ENCODE results near the gene ZNF397.

ZNF397 gene

GRCh38 chr18:35246831-35247230 lies 6.0 kb downstream of the ZNF397 start:
- no peak for DNase-seq (ENCODE audit: low spot score)

- DNase-seq (ENCODE audit: low spot score), result no peak
These were observed 6.8 kb downstream of the ZNF397 start for GRCh38 chr18:35247412-35248249.

GRCh38 chr18:35248429-35248828 lies 7.6 kb downstream of the ZNF397 start:
- no peak for DNase-seq (ENCODE audit: low spot score)

GRCh38 chr18:35252466-35252865 lies 11.6 kb downstream of the ZNF397 start:
- no peak for DNase-seq (ENCODE audit: low spot score)

GRCh38 chr18:35253655-35254287 lies 12.9 kb downstream of the ZNF397 start:
- no peak for DNase-seq (ENCODE audit: low spot score)

- no peak for DNase-seq (ENCODE audit: low spot score)
These were observed 16.1 kb downstream of the ZNF397 start for GRCh38 chr18:35256947-35257346.

GRCh38 chr18:35264409-35264808 lies 23.6 kb downstream of the ZNF397 start:
- DNase-seq (ENCODE audit: low spot score), result no peak

GRCh38 chr18:35267161-35267651 lies 26.4 kb downstream of the ZNF397 start:
- DNase-seq (ENCODE audit: low spot score), result no peak

- DNase-seq (ENCODE audit: low spot score), result no peak
These were observed 27.0 kb downstream of the ZNF397 start for GRCh38 chr18:35267809-35268208.

- DNase-seq (ENCODE audit: low spot score), result no peak
These were observed 28.0 kb downstream of the ZNF397 start for GRCh38 chr18:35268821-35269220.

GRCh38 chr18:35271656-35272055 lies 30.8 kb downstream of the ZNF397 start:
- DNase-seq (ENCODE audit: low spot score), result no peak

GRCh38 chr18:35276267-35276666 lies 35.4 kb downstream of the ZNF397 start:
- DNase-seq (ENCODE audit: low spot score), result no peak

DNA sequence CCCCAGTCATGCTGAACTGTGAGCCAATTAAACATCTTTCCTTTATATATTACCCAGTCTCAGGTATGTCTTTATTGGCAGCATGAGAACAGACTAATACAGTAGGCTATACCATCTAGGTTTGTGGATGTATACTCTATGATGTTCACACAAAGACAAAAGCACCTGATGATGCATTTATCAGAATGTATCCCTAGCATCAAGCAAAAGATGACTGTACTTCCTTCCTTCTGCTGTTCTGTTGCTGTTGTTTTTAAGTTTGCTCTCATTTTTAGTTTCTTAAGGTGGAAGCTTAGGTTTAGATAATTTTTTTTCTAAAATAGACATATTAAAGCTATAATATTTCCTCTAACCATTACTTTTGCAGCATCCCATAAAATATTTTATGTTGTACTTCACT lies 36.8 kb downstream of the ZNF397 start:
- DNase-seq (ENCODE audit: low spot score), result no peak

DNA sequence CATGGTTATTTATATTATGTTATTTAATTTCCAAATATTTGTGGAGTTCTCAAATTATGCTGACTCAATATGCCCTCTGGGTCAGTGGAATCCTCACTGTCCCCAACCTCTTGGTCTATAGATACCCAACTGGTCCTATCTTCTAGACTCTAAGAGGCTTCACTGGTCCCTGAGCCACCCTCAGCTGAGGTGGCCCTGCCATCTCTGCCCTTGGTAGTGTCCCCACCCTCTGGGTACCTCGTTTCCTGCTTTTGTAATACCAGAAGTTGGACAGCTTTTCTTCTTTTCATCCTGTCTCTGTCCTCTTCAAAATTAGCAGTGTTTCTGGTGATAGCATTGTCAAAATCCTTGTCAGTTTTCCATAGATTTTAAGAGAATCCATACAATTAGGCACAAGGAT lies 37.3 kb downstream of the ZNF397 start:
- no peak for DNase-seq (ENCODE audit: low spot score)

- DNase-seq (ENCODE audit: low spot score), result no peak
These were observed 38.1 kb downstream of the ZNF397 start for GRCh38 chr18:35278969-35279368.

GRCh38 chr18:35282353-35282752 lies 41.5 kb downstream of the ZNF397 start:
- peak; percentile 90 for DNase-seq (ENCODE audit: low spot score)

DNA sequence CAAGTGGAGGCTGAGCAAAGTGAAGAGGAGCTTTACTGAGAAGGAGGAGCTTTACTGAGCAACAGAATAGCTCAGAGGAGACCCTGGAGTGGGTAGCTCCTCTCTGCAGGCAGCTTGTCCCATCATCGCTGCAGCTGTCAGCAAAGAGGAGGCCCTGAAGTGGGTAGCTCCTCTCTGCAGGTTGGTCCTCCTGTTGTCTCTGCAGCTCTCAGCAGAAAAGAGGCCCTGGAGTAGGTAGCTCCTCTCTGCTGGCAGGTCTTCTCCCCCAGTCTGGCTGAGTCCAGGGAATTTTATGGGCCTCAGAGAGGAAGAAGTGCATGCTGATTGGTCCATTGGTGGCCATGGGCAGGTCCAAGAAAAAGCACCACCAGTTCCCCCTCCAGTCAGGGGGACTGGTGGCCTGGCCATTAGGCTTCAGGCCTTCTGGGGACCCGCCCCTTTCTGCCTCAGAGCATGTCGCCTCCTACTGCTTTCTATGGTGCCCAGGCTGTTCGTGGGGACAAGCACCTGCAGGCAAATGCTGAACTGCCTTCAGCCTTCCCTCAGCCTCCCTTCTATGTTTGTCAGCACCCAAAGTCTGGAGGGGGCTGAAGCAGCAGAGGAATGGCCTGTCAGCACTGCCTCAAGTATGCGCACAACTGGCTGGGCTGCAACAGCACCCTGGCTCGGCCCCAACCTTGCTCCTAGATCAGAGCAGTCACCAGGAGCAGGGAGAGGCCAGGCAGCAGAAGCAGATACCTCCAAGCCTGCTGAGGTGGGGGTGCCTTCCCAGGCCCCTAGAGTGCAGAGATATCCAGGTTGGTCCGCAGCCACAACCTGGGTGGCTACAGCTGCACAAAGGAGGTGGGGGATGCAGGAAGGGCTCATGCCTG lies 43.3 kb downstream of the ZNF397 start:
- no peak for DNase-seq (ENCODE audit: low spot score)

DNA sequence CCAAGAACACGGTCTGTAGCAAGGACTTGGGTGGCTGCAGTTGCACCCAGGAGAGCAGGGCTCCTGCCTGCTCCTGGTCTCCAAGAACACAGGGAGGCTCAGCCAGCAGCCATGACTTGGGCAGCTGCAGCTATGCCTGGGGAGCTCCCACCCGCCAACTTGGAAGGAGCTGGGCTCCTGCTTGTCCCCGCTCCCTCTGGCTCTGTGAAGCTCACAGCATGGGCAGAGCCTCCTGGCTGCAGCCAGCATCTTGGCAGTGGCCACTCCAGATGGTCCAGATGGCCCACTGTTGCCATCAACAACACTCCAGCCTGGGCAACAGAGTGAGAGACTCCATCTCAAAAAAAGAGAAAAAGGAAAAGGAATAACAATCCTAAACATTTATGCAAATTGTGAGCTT lies 44.0 kb downstream of the ZNF397 start:
- no peak for DNase-seq (ENCODE audit: low spot score)

DNA sequence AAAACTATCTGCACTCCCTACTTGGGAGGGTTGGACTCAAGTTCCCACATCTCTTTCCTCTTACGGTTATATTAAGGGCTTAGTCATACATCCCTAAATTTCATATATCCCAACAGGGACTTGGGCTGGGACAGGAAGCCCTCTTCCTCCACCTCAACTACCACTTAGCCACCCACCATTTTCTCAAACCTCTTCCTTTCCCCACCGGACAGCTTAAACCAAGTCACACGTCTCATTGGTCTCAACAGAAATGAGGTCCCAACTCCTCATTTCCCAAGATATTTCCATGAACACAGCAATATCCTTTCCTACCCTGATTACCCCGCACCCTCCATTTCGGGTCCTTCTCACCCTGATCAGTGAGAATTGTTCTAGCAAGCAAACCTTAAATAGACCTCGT lies 48.5 kb downstream of the ZNF397 start:
- DNase-seq (ENCODE audit: low spot score), result peak; percentile 68

DNA sequence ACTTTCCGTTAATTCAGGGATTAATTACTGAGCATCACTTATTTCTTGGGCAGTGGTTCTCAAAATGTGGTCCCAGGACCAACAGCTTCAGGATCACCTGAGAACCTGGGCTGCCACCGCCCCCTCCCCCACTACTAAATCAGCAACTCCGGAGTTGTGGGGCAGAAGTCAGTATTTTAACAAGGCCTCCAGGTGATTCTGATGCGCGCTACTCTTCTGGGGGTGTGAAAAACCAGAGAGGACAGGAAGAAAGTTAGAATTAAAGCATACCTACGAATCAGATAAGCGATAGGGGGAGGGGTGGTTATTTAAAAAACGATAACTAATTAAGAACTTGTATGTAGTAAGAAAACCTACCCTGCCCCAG lies 48.9 kb downstream of the ZNF397 start:
- no peak for DNase-seq (ENCODE audit: low spot score)

DNA sequence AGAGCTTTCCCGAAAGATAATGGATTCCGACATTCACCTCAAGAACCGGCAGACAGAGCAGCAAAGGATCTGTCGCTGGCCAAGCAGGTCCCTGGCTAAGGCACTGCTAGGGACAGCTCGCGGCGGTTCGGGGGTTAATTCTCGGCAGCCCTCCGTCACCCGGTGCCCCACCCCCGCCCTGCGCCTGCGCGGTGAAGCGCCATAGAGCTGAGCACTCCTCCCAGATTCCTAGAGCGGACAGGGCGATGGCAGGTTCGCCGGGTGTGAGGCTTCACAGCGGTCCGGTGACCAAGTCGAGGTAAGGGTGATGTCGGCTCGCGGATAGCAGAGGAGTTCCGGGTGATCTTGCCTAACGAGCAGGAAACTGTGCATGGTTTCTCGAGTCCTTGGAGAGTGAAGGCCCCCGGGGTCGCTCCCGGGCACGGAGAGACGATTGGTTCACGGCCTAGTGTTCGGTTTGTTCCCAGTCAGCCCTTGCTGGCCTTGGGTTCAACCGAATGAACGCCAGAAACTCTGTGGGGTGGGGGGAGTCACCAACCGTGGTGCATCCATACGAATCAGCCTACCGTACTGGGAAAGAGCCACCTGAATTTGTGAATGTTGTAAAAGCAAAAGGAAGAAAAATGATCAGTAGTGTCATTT lies 49.4 kb downstream of the ZNF397 start, which contains the start of gene ZSCAN30:
Gene ZSCAN30, minus strand, starts transcription at position 136 of the 642 bp plus-strand sequence. CDS start 25,877 bp downstream, outside the sequence.
- peak; percentile 95 for DNase-seq (ENCODE audit: low spot score)

- no peak for DNase-seq (ENCODE audit: low spot score)
These were observed 50.3 kb downstream of the ZNF397 start for GRCh38 chr18:35291166-35291565.
